A673 (cell line): ENCODE measurements around the gene CDC73. TPM values are rescaled to one million over a fixed set of nuclear protein-coding genes. Genes with fewer than 3 reads are reported as not detected.
"Not testable (repeated sequence)": the region's sequence is repeated elsewhere in the genome, so short reads cannot be mapped to it uniquely, and the experiment has no call there.

Source experiments
- BruUV-seq: library from RNA; stranded (reverse); fragments of 400-500 nt; replicated peaks from 2 replicates; lab custom pipeline; 2021; lab: Mats Ljungman, UMichigan
- CTCF ChIA-PET: fragments of 300-600 bp; sonication (Branson Sonifier 250); formaldehyde crosslinking; loops from one replicate; lab custom pipeline; 2022; ENCODE audit warnings: antibody characterized with exemption; lab: Charles Lee
- POLR2A ChIA-PET: fragments of 300-600 bp; sonication (Branson Sonifier 250); formaldehyde crosslinking; loops from one replicate; lab custom pipeline; 2022; ENCODE audit warnings: antibody characterized with exemption; ENCODE audit not compliant: low non-redundant PET; lab: Charles Lee
- DNase-seq: peaks from one replicate; pipeline ENCODE4 v3.0.0-alpha.2; 2015; ENCODE audit warnings: low spot score
- H3K27ac ChIP-seq: fragments of 200-600 bp; sonication (generic); 2 replicates; pipeline ENCODE4 v1.5.1; 2016; ENCODE audit warnings: mixed run types, low read depth, mild to moderate bottlenecking, mixed read lengths, antibody characterized with exemption, low read length; ENCODE audit not compliant: poor library complexity, severe bottlenecking
- H3K27me3 ChIP-seq: fragments of 200-600 bp; sonication (generic); replicated peaks from 2 replicates; pipeline ENCODE4 v1.6.1; 2017; ENCODE audit warnings: mixed run types, low read depth, mild to moderate bottlenecking, mixed read lengths, antibody characterized with exemption, low read length; ENCODE audit not compliant: insufficient read depth, poor library complexity
- H3K36me3 ChIP-seq: fragments of 200-600 bp; sonication (generic); 2 replicates; pipeline ENCODE4 v1.6.1; 2016; ENCODE audit warnings: mixed run types, mild to moderate bottlenecking, mixed read lengths, antibody characterized with exemption, low read length; ENCODE audit not compliant: insufficient read depth, poor library complexity, severe bottlenecking
- H3K4me1 ChIP-seq: fragments of 200-600 bp; sonication (generic); 2 replicates; pipeline ENCODE4 v1.6.1; 2017; ENCODE audit warnings: mixed run types, mild to moderate bottlenecking, mixed read lengths, antibody characterized with exemption, low read length; ENCODE audit not compliant: insufficient read depth, poor library complexity, severe bottlenecking
- H3K4me3 ChIP-seq: fragments of 200-600 bp; sonication (generic); 2 replicates; pipeline ENCODE4 v1.5.1; 2016; ENCODE audit warnings: low read depth, mixed run types, mild to moderate bottlenecking, mixed read lengths, low read length; ENCODE audit not compliant: poor library complexity, severe bottlenecking
- H3K9me3 ChIP-seq: fragments of 200-600 bp; sonication (generic); 2 replicates; pipeline ENCODE4 v1.6.1; 2016; ENCODE audit warnings: mixed run types, low read depth, mild to moderate bottlenecking, mixed read lengths, antibody characterized with exemption, low read length; ENCODE audit not compliant: poor library complexity, severe bottlenecking
- CTCF ChIP-seq: fragments of 300-800, 200-600 bp; sonication (generic); conservative IDR thresholded peaks from 2 replicates; pipeline ENCODE4 v1.5.1; 2017; ENCODE audit warnings: low read depth, mild to moderate bottlenecking, antibody characterized with exemption, low read length, moderate library complexity, mixed read lengths
- EZH2 ChIP-seq: fragments of 200-600 bp; sonication (generic); IDR thresholded peaks from 2 replicates; pipeline ENCODE4 v1.6.1; 2017; ENCODE audit warnings: borderline replicate concordance, low read depth, mild to moderate bottlenecking, mixed read lengths, antibody characterized with exemption, low read length; ENCODE audit not compliant: poor library complexity, severe bottlenecking
- intact Hi-C: fragments of 100-400 bp; cut with micrococcal nuclease; formaldehyde crosslinking; loops from one replicate; pipeline ENCODE4 v1.10.0; 2022; ENCODE audit not compliant: unreplicated experiment
- total RNA-seq: library from RNA; stranded (reverse); gene quantifications from 2 replicates; pipeline ENCODE4 v1.2.3, GENCODE V29; 2021

Gene CDC73
- total RNA-seq, 1 experiment from 2014 or later: 71.0 TPM

DNA sequence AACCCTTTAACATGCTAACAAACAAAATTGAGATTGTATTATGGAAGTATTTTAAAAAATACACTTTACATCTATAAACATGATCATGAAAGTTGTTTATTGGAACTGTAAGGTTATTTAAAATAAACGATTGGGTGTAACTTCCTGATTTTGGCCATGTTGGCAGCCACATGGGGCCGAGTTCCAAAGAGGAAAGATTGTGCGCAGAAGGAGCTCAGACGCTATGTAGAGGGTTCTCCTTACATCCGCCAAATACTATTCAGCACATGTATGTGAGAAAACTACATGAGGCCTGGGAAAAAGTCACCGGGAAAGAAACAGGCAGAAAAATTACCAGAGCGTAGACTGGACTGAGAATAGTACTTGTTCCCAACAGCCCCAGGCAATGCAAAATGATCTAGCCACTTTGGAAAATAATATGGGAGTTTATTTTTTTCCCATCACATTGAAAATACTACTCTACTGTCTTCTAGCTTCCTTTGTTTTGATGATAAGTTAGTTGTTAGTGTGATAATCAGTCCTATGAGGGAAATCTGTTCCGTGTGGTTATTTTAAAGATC lies 100.3 kb downstream of the CDC73 start:
- no peaks in the 10 kb centered on the region for H3K9me3 ChIP-seq
- TF ChIP-seq CTCF (no peak), EZH2 (no peak)
- H3K4me1 ChIP-seq: peaks cover 7% of the 10 kb centered on the region
- no peaks in the 10 kb centered on the region for H3K27me3 ChIP-seq
- H3K4me3 ChIP-seq: no peak overlapping the region
- CTCF ChIA-PET: no interaction called here
- H3K27ac ChIP-seq: no peak overlapping the region
- no peaks in the 10 kb centered on the region for H3K36me3 ChIP-seq
- POLR2A ChIA-PET: no interaction called here
- no TSS peak for BruUV-seq
- DNase-seq: no peak
- intact Hi-C loops: no loop called here

DNA sequence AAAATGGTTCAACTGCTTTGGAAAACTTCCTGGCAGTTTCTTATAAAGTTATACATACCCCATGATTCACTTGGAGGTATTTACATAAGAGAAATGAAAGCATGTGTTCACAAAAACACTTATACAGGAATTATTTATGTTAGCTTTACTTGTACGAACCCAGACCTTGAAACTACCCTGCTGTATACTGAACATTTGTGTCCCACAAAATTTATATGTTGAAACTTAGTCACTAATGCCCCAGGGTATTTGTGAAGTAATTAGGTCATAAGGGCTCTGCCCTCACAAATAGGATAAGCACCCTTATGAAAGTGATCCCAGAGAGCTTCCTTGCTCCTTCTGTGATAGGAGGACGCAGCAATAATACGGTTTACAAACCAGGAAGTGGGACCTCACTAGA lies 107.3 kb downstream of the CDC73 start:
- no peaks in the 10 kb centered on the region for H3K36me3 ChIP-seq
- H3K27ac ChIP-seq: no peak overlapping the region
- ChIA-PET POLR2A (no interaction called here), CTCF (no interaction called here)
- DNase-seq: no peak
- no peaks in the 10 kb centered on the region for H3K27me3 ChIP-seq
- H3K4me3 ChIP-seq: no peak overlapping the region
- intact Hi-C loops: no loop called here
- TF ChIP-seq EZH2: no peak
- TF ChIP-seq CTCF: no peak
- BruUV-seq: no TSS peak
- H3K4me1 ChIP-seq: no peaks in the 10 kb centered on the region
- H3K9me3 ChIP-seq: no peaks in the 10 kb centered on the region

DNA sequence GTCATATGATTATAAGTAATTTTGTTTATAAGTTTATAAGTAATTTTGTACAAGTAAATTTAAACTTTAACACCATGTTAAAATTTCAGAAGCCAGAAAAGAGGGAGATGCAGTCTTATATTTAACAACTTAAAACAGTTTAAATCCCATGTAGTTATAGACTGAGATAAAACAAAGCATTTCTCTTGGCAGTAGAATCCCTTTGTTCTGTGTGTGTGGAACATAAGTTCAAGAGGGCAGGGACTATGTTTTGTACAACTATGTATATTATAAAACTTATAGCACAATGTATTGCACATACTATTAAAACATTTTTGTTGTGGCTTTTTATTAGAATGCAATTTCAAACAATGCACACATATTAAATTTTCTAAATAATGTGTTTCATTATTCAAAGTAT lies 109.3 kb downstream of the CDC73 start:
- CTCF ChIA-PET: not testable (repeated sequence)

DNA sequence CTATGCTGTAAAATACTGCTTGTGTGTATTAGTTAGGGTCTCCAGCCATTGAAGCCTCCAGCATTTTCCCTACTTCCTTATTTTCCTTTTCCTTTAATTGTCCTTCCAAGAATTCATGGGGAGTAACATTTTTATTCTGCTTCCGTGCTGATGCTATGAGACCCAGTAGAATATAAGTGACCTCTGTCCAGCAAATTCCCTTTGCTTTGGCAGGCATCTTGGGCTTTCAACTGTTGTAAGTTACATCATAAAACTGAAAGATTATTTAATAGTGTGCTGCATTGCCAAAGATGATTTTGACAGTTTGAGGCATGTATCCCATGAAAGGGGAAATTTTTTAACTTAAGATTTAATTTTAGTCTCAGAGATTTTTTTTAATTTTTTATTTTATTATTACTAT lies 112.7 kb downstream of the CDC73 start:
- ChIA-PET POLR2A (no interaction called here), CTCF (no interaction called here)
- Histone ChIP-seq H3K27ac (no peak overlapping the region), H3K27me3 (no peaks in the 10 kb centered on the region), H3K4me1 (no peaks in the 10 kb centered on the region), H3K36me3 (peaks cover 6% of the 10 kb centered on the region), H3K4me3 (no peak overlapping the region), H3K9me3 (no peaks in the 10 kb centered on the region)
- intact Hi-C loops: no loop called here
- TF ChIP-seq CTCF (no peak), EZH2 (no peak)
- no peak for DNase-seq
- BruUV-seq: no TSS peak

More for the DNA sequence above, 109.3 kb downstream of the CDC73 start:
- DNase-seq, H3K27ac ChIP-seq, BruUV-seq, intact Hi-C loops, H3K4me3 ChIP-seq, H3K9me3 ChIP-seq, H3K4me1 ChIP-seq, H3K27me3 ChIP-seq, POLR2A ChIA-PET, H3K36me3 ChIP-seq: not testable (repeated sequence)
